Activated CD8-positive, alpha-beta T cell treated with anti-CD3 and anti-CD28 coated beads, Interleukin-2, amount 10 ng/mL, durations not matched to agents 7 days and 5 days (primary cell): ENCODE data around the gene CNPY4. TPM values are rescaled to one million over a fixed set of nuclear protein-coding genes. Genes with fewer than 3 reads are reported as not detected.
A peak's percentile ranks its signal among the peaks of the same experiment; 100 is the strongest.

ENCODE experiments used
- ATAC-seq: fragments of 150-1000 bp; cut with Tn5 transposase; one replicate; pipeline ENCODE4 v1.10.0; 2021; ENCODE audit warnings: moderate library complexity
- CTCF ChIA-PET: fragments of 350-600 bp; sonication (Branson Sonifier 250); formaldehyde crosslinking; loops from one replicate; lab custom pipeline; 2021; ENCODE audit warnings: antibody characterized with exemption; lab: Charles Lee
- POLR2A ChIA-PET: fragments of 350-600 bp; sonication (Branson Sonifier 250); formaldehyde crosslinking; loops from one replicate; lab custom pipeline; 2021; ENCODE audit warnings: antibody characterized with exemption; lab: Charles Lee
- DNase-seq: peaks from one replicate; pipeline ENCODE4 v3.0.0-alpha.2; 2020
- H3K27ac Mint-ChIP-seq: one replicate; pipeline ENCODE4 v1.8.0; 2021; ENCODE audit warnings: mild to moderate bottlenecking, mixed read lengths
- H3K27me3 Mint-ChIP-seq: one replicate; pipeline ENCODE4 v1.8.0; 2021; ENCODE audit warnings: low read depth, mixed read lengths
- H3K36me3 Mint-ChIP-seq: one replicate; pipeline ENCODE4 v1.8.0; 2021; ENCODE audit warnings: low read depth, mixed read lengths
- H3K4me1 Mint-ChIP-seq: one replicate; pipeline ENCODE4 v1.8.0; 2021; ENCODE audit warnings: low read depth, mixed read lengths
- H3K4me3 Mint-ChIP-seq: one replicate; pipeline ENCODE4 v1.8.0; 2021; ENCODE audit warnings: mild to moderate bottlenecking, mixed read lengths
- H3K9me3 Mint-ChIP-seq: one replicate; pipeline ENCODE4 v1.8.0; 2022; ENCODE audit warnings: mixed read lengths; ENCODE audit not compliant: insufficient read depth
- total RNA-seq, 2 experiments: library from RNA; stranded (reverse); gene quantifications; one replicate each; pipeline ENCODE4 v1.2.3, GENCODE V29; 2021

CNPY4 gene
- total RNA-seq, 2 experiments from 2014 or later = 32.4 to 35.5 TPM

GRCh38 chr7:100119970-100120732, 717 bp downstream of the CNPY4 start:
- H3K36me3 Mint-ChIP-seq = peaks cover 46% of the 10 kb centered on the region
- H3K4me1 Mint-ChIP-seq = peaks cover 31% of the 10 kb centered on the region
- CTCF ChIA-PET = interaction anchor here (0.7 to 2.0 kb wide), 8 partner anchors 8 to 288 kb away, joined by 3 to 11 read pairs (median 4); partner anchors contain the start of genes AP4M1 and MCM7
- peak overlapping the region; percentile 95 for H3K27ac Mint-ChIP-seq
- ATAC-seq (peak; percentile 60), DNase-seq (peak; percentile 81)
- no peaks in the 10 kb centered on the region for H3K27me3 Mint-ChIP-seq
- peak overlapping the region; percentile 93 for H3K4me3 Mint-ChIP-seq
- POLR2A ChIA-PET = interaction anchor here (0.6 to 3.1 kb wide), 6 partner anchors 9 to 309 kb away, joined by 3 to 34 read pairs (median 5); partner anchors contain the start of genes AP4M1, MCM7, PVRIG and ZCWPW1
- no peaks in the 10 kb centered on the region for H3K9me3 Mint-ChIP-seq

GRCh38 chr7:100120733-100121036, 1.3 kb downstream of the CNPY4 start:
- DNase-seq = no peak
- Mint-ChIP-seq H3K9me3 (no peaks in the 10 kb centered on the region), H3K36me3 (peaks cover 46% of the 10 kb centered on the region), H3K27me3 (no peaks in the 10 kb centered on the region), H3K4me3 (peak overlapping the region; percentile 93), H3K27ac (peak overlapping the region; percentile 95), H3K4me1 (peaks cover 35% of the 10 kb centered on the region)
- ATAC-seq = no peak
- CTCF ChIA-PET = interaction anchor here (1.1 to 2.0 kb wide), 8 partner anchors 8 to 287 kb away, joined by 3 to 11 read pairs (median 4); partner anchors contain the start of genes AP4M1 and MCM7
- POLR2A ChIA-PET = interaction anchor here (0.6 to 3.1 kb wide), 6 partner anchors 9 to 308 kb away, joined by 3 to 34 read pairs (median 5); partner anchors contain the start of genes AP4M1, MCM7, PVRIG and ZCWPW1

DNA sequence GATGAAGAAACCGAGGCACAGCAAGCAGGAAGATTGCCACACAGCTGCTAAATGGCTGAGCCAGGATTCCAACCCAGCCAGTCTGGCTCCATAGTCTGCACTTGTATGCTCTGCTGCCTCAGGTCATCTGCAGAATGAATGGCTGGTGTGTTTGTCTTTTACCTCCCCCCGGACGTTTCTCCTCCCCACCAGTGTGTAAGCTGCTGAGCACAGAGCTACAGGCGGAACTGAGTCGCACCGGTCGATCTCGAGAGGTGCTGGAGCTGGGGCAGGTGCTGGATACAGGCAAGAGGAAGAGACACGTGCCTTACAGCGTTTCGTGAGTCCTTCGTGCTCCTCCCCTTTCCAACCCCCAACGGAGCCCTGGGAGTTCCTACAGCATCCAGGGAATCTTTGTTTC, 2.6 kb downstream of the CNPY4 start:
- Mint-ChIP-seq H3K36me3 (peaks cover 48% of the 10 kb centered on the region), H3K4me1 (peaks cover 45% of the 10 kb centered on the region)
- no peak for DNase-seq

GRCh38 chr7:100122568-100122967, 3.1 kb downstream of the CNPY4 start:
- POLR2A ChIA-PET = interaction anchor here (3.1 kb wide), 1 partner anchor 21 kb away, joined by 34 read pairs; the partner anchor contains the start of genes AP4M1 and MCM7
- no peak overlapping the region for H3K27ac Mint-ChIP-seq

More for the DNA sequence above, 2.6 kb downstream of the CNPY4 start:
- CTCF ChIA-PET = interaction anchor here (1.0 to 1.1 kb wide), 2 partner anchors 11 kb away, joined by 3 to 4 read pairs; no protein-coding TSS in a partner anchor
- POLR2A ChIA-PET = interaction anchor here (3.1 kb wide), 1 partner anchor 21 kb away, joined by 34 read pairs; the partner anchor contains the start of genes AP4M1 and MCM7
- Mint-ChIP-seq H3K9me3 (no peaks in the 10 kb centered on the region), H3K27ac (no peak overlapping the region), H3K27me3 (no peaks in the 10 kb centered on the region), H3K4me3 (peak overlapping the region; percentile 28)
- ATAC-seq = no peak

GRCh38 chr7:100124301-100125230, 5.1 kb downstream of the CNPY4 start:
- Mint-ChIP-seq H3K4me1 (peaks cover 51% of the 10 kb centered on the region), H3K4me3 (peak overlapping the region; percentile 98)
- POLR2A ChIA-PET = interaction anchor here (0.7 to 3.6 kb wide), 5 partner anchors 23 to 305 kb away, joined by 3 to 52 read pairs (median 5); partner anchors contain the start of genes AP4M1, MCM7, MEPCE and ZCWPW1

More at GRCh38 chr7:100122568-100122967, 3.1 kb downstream of the CNPY4 start:
- Mint-ChIP-seq H3K27me3 (no peaks in the 10 kb centered on the region), H3K9me3 (no peaks in the 10 kb centered on the region), H3K4me1 (peaks cover 45% of the 10 kb centered on the region), H3K4me3 (no peak overlapping the region), H3K36me3 (peaks cover 49% of the 10 kb centered on the region)
- DNase-seq (no peak), ATAC-seq (no peak)
- CTCF ChIA-PET = interaction anchor here (1.0 kb wide), 1 partner anchor 10 kb away, joined by 3 read pairs; no protein-coding TSS in a partner anchor

GRCh38 chr7:100126239-100126930, 7.0 kb downstream of the CNPY4 start:
- Mint-ChIP-seq H3K36me3 (peaks cover 35% of the 10 kb centered on the region), H3K4me1 (peaks cover 47% of the 10 kb centered on the region), H3K27me3 (no peaks in the 10 kb centered on the region), H3K9me3 (no peaks in the 10 kb centered on the region), H3K4me3 (peak overlapping the region; percentile 98), H3K27ac (peak overlapping the region; percentile 100)
- no peak for DNase-seq
- POLR2A ChIA-PET = interaction anchor here (0.6 to 3.6 kb wide), 11 partner anchors 21 to 653 kb away, joined by 3 to 52 read pairs (median 4); partner anchors contain the start of genes AP4M1, FAM200A, LAMTOR4 and MCM7
- ATAC-seq = peak; percentile 10
- CTCF ChIA-PET = interaction anchor here (0.8 to 1.3 kb wide), 4 partner anchors 10 to 94 kb away, joined by 3 to 6 read pairs (median 4); partner anchors contain the start of genes LAMTOR4 and MCM7

More at GRCh38 chr7:100124301-100125230, 5.1 kb downstream of the CNPY4 start:
- Mint-ChIP-seq H3K36me3 (peaks cover 40% of the 10 kb centered on the region), H3K27me3 (no peaks in the 10 kb centered on the region), H3K9me3 (no peaks in the 10 kb centered on the region), H3K27ac (peak overlapping the region; percentile 62)
- CTCF ChIA-PET = interaction anchor here (0.9 to 1.3 kb wide), 3 partner anchors 8 to 220 kb away, joined by 3 to 4 read pairs (median 3); partner anchors contain the start of gene MCM7
- no peak for ATAC-seq
- no peak for DNase-seq

- H3K4me1 Mint-ChIP-seq = peaks cover 49% of the 10 kb centered on the region
Observed at GRCh38 chr7:100126931-100127865, 7.8 kb downstream of the CNPY4 start, which contains the start of gene MBLAC1. Gene MBLAC1 (plus strand): TSS chr7:100126967. CDS start chr7:100127396, 429 bp downstream.

GRCh38 chr7:100127866-100128636, 8.6 kb downstream of the CNPY4 start:
- CTCF ChIA-PET = interaction anchor here (0.6 to 11.3 kb wide), 14 partner anchors 8 to 300 kb away, joined by 3 to 200 read pairs (median 5); partner anchors contain the start of genes AP4M1, LAMTOR4, MCM7 and PVRIG
- peak; percentile 23 for ATAC-seq

More at GRCh38 chr7:100126931-100127865, 7.8 kb downstream of the CNPY4 start, which contains the start of gene MBLAC1:
- Mint-ChIP-seq H3K36me3 (peaks cover 33% of the 10 kb centered on the region), H3K9me3 (no peaks in the 10 kb centered on the region), H3K27me3 (no peaks in the 10 kb centered on the region), H3K4me3 (peak within 1 kb of the TSS; percentile 98), H3K27ac (peak within 1 kb of the TSS; percentile 100)
- peak; percentile 72 for ATAC-seq
- peak; percentile 95 for DNase-seq
- CTCF ChIA-PET = interaction anchor here (0.7 to 8.7 kb wide), 10 partner anchors 10 to 136 kb away, joined by 3 to 141 read pairs (median 5); partner anchors contain the start of genes AP4M1, LAMTOR4 and MCM7
- POLR2A ChIA-PET = interaction anchor here (0.6 to 3.6 kb wide), 10 partner anchors 22 to 654 kb away, joined by 3 to 52 read pairs (median 4); partner anchors contain the start of genes AP4M1, FAM200A, LAMTOR4 and MCM7

More at GRCh38 chr7:100127866-100128636, 8.6 kb downstream of the CNPY4 start:
- no peaks in the 10 kb centered on the region for H3K9me3 Mint-ChIP-seq
- DNase-seq = peak; percentile 56
- H3K4me3 Mint-ChIP-seq = peak overlapping the region; percentile 98
- POLR2A ChIA-PET = interaction anchor here (0.6 to 2.2 kb wide), 7 partner anchors 20 to 300 kb away, joined by 3 to 15 read pairs (median 3); partner anchors contain the start of genes AP4M1 and MCM7
- H3K27ac Mint-ChIP-seq = peak overlapping the region; percentile 86
- H3K27me3 Mint-ChIP-seq = no peaks in the 10 kb centered on the region
- H3K4me1 Mint-ChIP-seq = peaks cover 53% of the 10 kb centered on the region
- H3K36me3 Mint-ChIP-seq = peaks cover 25% of the 10 kb centered on the region
